HepG2 (cell line): ENCODE measurements around the gene SGPL1. TPM values are rescaled to one million over a fixed set of nuclear protein-coding genes. Genes with fewer than 3 reads are reported as not detected.
A peak's percentile ranks its signal among the peaks of the same experiment; 100 is the strongest.

Experiments
- BRD4 ChIP-seq: sonication (generic); formaldehyde crosslinking; IDR thresholded peaks from 2 replicates; pipeline ENCODE4 v1.4.0; 2020; ENCODE audit warnings: missing genetic modification reagents
- EEA1 ChIP-seq: sonication (generic); formaldehyde crosslinking; IDR thresholded peaks from 2 replicates; pipeline ENCODE4 v1.5.1; 2020; ENCODE audit warnings: mild to moderate bottlenecking, missing genetic modification reagents, borderline replicate concordance
- FOXC1 ChIP-seq: sonication (generic); formaldehyde crosslinking; IDR thresholded peaks from 2 replicates; pipeline ENCODE4 v1.8.0; 2022; ENCODE audit warnings: mild to moderate bottlenecking, missing genetic modification reagents, borderline replicate concordance
- KAT8 ChIP-seq: IDR thresholded peaks from 2 replicates; pipeline ENCODE4 v1.6.1; 2016; ENCODE audit warnings: missing genetic modification reagents, missing compliant biosample characterization
- MXD4 ChIP-seq: IDR thresholded peaks from 2 replicates; pipeline ENCODE4 v1.6.1; 2016; ENCODE audit warnings: mild to moderate bottlenecking, missing biosample characterization, missing genetic modification reagents
- NFKBIZ ChIP-seq: IDR thresholded peaks from 2 replicates; pipeline ENCODE4 v1.6.1; 2018; ENCODE audit warnings: missing genetic modification reagents, missing compliant biosample characterization
- PCBP2 ChIP-seq: fragments of 200-400 bp; formaldehyde crosslinking; optimal IDR thresholded peaks from 2 replicates; pipeline ENCODE3; 2018; ENCODE audit warnings: low read length, low read depth; ENCODE audit not compliant: poor library complexity, severe bottlenecking
- PHF8 ChIP-seq: sonication (generic); formaldehyde crosslinking; IDR thresholded peaks from 2 replicates; pipeline ENCODE4 v1.5.0; 2020; ENCODE audit warnings: missing genetic modification reagents
- SCMH1 ChIP-seq: sonication (generic); formaldehyde crosslinking; IDR thresholded peaks from 2 replicates; pipeline ENCODE4 v1.9.0; 2021; ENCODE audit warnings: missing genetic modification reagents, mild to moderate bottlenecking, borderline replicate concordance
- TGIF2 ChIP-seq: IDR thresholded peaks from 2 replicates; pipeline ENCODE4 v1.6.1; 2016; ENCODE audit warnings: control low read depth, missing compliant biosample characterization
- ZFX ChIP-seq: sonication (generic); formaldehyde crosslinking; IDR thresholded peaks from 2 replicates; pipeline ENCODE4 v1.4.0; 2020; ENCODE audit warnings: mild to moderate bottlenecking, low read depth, missing genetic modification reagents, moderate library complexity
- ZNF207 ChIP-seq: fragments of 450-650 bp; IDR thresholded peaks from 2 replicates; pipeline ENCODE4 v1.6.1; 2016; ENCODE audit warnings: antibody characterized with exemption, borderline replicate concordance
- ZNF432 ChIP-seq: sonication (generic); formaldehyde crosslinking; IDR thresholded peaks from 2 replicates; pipeline ENCODE4 v1.5.0; 2020; ENCODE audit warnings: missing genetic modification reagents, mild to moderate bottlenecking, borderline replicate concordance
- ZNF484 ChIP-seq: sonication (generic); formaldehyde crosslinking; IDR thresholded peaks from 2 replicates; pipeline ENCODE4 v1.5.1; 2020; ENCODE audit warnings: mild to moderate bottlenecking, low read depth, missing genetic modification reagents, borderline replicate concordance
- ZNF749 ChIP-seq: sonication (generic); formaldehyde crosslinking; IDR thresholded peaks from 2 replicates; pipeline ENCODE4 v1.8.0; 2022; ENCODE audit warnings: mild to moderate bottlenecking, missing genetic modification reagents, moderate library complexity, borderline replicate concordance
- ZSCAN31 ChIP-seq: sonication (generic); formaldehyde crosslinking; IDR thresholded peaks from 2 replicates; pipeline ENCODE4 v1.5.0; 2020; ENCODE audit warnings: low read depth, mild to moderate bottlenecking, missing genetic modification reagents
- polyA plus RNA-seq, 8 experiments: library from polyadenylated mRNA; depleted of rRNA in 3 of 8; stranded (reverse) in 7 of 8; unstranded in 1 of 8; fragments of >200 nt; fragmentation: Illumina TruSeq in 4 of 8; extraction: Trizol in 4 of 8; gene quantifications; 2 replicates each; pipeline versions ENCODE4 v1.2.1 to v1.2.3, GENCODE V29; 2011 to 2016; ENCODE audit warnings: low read depth in 4 of 8, missing spikeins in 1 of 8, mixed read lengths in 1 of 8; ENCODE audit not compliant: insufficient read depth in 1 of 8
- total RNA-seq, 5 experiments: library from RNA; depleted of rRNA; stranded (reverse); fragments of >200 nt; fragmentation: Illumina TruSeq; extraction: Trizol; gene quantifications; 2 replicates each; pipeline ENCODE4 v1.2.3, GENCODE V29; 2016; ENCODE audit warnings: low read depth in 1 of 5
- TF ChIP-seq, protein P1 (sequence below): sonication (generic); formaldehyde crosslinking; IDR thresholded peaks from 2 replicates; pipeline ENCODE4 v1.4.0; 2020; ENCODE audit warnings: missing genetic modification reagents, borderline replicate concordance
- TF ChIP-seq, protein P2 (sequence below): sonication (generic); formaldehyde crosslinking; IDR thresholded peaks from 2 replicates; pipeline ENCODE4 v1.4.0; 2020; ENCODE audit warnings: missing genetic modification reagents, mild to moderate bottlenecking, borderline replicate concordance
- TF ChIP-seq, protein P3 (sequence below): sonication (generic); formaldehyde crosslinking; IDR thresholded peaks from 2 replicates; pipeline ENCODE4 v1.8.1; 2023; ENCODE audit warnings: mild to moderate bottlenecking, missing genetic modification reagents, borderline replicate concordance
- TF ChIP-seq, protein P4 (sequence below): sonication (generic); formaldehyde crosslinking; IDR thresholded peaks from 2 replicates; pipeline ENCODE4 v1.5.0; 2020; ENCODE audit warnings: mild to moderate bottlenecking, missing genetic modification reagents
- TF ChIP-seq, protein P5 (sequence below): sonication (generic); formaldehyde crosslinking; IDR thresholded peaks from 2 replicates; pipeline ENCODE4 v1.8.0; 2022; ENCODE audit warnings: mild to moderate bottlenecking, missing genetic modification reagents, borderline replicate concordance
- TF ChIP-seq, protein P6 (sequence below): IDR thresholded peaks from 2 replicates; pipeline ENCODE4 v1.6.1; 2016; ENCODE audit warnings: mild to moderate bottlenecking

The SGPL1 gene
- total and polyA plus RNA-seq, 2 of the 13 experiments (the other 11 are each of a cell fraction or from before 2014, with no cell fraction given): 17.6 to 25.0 TPM

DNA sequence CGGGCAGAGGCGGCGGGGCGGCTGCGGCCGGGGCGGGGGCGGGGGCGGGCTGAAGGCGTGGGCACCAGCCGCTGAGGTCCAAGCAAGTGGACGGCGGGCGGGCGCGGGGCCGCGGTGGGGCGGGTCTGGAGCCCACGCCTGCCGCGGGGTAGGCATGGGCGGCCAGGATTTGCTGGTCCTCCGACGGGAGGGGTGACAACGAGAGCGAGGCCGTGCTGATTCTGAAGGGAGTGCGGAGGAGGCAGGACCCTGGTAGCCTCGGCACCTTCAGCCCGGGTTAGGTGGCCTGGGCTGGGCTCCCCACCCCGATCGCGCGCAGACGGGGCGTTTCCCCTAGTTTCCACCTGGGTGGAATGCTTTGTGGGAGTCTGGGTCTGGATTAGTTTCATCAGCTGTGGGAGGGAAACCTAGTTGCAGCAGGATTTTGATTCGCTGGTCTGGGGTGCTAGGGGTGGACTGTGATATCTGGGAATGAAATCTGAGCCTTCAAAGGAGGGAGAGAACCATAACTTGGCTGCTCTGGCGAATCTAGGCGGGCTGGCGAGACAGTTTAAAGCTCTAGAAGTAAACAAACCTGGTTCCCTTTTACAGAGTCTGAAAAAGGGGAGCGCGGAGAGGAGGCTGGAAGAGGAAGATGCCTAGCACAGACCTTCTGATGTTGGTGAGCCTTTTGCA is 609 bp downstream of the SGPL1 start (continued):
- TF ChIP-seq, protein P1, sequence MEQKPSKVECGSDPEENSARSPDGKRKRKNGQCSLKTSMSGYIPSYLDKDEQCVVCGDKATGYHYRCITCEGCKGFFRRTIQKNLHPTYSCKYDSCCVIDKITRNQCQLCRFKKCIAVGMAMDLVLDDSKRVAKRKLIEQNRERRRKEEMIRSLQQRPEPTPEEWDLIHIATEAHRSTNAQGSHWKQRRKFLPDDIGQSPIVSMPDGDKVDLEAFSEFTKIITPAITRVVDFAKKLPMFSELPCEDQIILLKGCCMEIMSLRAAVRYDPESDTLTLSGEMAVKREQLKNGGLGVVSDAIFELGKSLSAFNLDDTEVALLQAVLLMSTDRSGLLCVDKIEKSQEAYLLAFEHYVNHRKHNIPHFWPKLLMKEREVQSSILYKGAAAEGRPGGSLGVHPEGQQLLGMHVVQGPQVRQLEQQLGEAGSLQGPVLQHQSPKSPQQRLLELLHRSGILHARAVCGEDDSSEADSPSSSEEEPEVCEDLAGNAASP (CRISPR knock-in tag): no peak
- no peak for TF ChIP-seq ZNF207
- TF ChIP-seq PHF8 (CRISPR knock-in tag): peak; percentile 29
- no peak for TF ChIP-seq NFKBIZ
- TF ChIP-seq TGIF2 (CRISPR knock-in tag): no peak
- peak; percentile 49; the same call in 1 of the 2 replicates for TF ChIP-seq ZNF749
- TF ChIP-seq, protein P2, sequence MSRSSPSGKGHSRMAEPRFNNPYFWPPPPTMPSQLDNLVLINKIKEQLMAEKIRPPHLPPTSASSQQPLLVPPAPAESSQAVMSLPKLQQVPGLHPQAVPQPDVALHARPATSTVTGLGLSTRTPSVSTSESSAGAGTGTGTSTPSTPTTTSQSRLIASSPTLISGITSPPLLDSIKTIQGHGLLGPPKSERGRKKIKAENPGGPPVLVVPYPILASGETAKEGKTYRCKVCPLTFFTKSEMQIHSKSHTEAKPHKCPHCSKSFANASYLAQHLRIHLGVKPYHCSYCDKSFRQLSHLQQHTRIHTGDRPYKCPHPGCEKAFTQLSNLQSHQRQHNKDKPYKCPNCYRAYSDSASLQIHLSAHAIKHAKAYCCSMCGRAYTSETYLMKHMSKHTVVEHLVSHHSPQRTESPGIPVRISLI (CRISPR knock-in tag): no peak
- no peak for TF ChIP-seq SCMH1 (CRISPR knock-in tag)
- no peak for TF ChIP-seq ZNF432 (CRISPR knock-in tag)
- peak; percentile 36; the same call in 1 of the 2 replicates for TF ChIP-seq ZFX (CRISPR knock-in tag)
- TF ChIP-seq, protein P3, sequence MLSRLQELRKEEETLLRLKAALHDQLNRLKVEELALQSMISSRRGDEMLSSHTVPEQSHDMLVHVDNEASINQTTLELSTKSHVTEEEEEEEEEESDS: no peak
- no peak for TF ChIP-seq ZSCAN31
- TF ChIP-seq, protein P4, sequence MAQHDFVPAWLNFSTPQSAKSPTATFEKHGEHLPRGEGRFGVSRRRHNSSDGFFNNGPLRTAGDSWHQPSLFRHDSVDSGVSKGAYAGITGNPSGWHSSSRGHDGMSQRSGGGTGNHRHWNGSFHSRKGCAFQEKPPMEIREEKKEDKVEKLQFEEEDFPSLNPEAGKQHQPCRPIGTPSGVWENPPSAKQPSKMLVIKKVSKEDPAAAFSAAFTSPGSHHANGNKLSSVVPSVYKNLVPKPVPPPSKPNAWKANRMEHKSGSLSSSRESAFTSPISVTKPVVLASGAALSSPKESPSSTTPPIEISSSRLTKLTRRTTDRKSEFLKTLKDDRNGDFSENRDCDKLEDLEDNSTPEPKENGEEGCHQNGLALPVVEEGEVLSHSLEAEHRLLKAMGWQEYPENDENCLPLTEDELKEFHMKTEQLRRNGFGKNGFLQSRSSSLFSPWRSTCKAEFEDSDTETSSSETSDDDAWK (CRISPR knock-in tag): no peak
- TF ChIP-seq, protein P5, sequence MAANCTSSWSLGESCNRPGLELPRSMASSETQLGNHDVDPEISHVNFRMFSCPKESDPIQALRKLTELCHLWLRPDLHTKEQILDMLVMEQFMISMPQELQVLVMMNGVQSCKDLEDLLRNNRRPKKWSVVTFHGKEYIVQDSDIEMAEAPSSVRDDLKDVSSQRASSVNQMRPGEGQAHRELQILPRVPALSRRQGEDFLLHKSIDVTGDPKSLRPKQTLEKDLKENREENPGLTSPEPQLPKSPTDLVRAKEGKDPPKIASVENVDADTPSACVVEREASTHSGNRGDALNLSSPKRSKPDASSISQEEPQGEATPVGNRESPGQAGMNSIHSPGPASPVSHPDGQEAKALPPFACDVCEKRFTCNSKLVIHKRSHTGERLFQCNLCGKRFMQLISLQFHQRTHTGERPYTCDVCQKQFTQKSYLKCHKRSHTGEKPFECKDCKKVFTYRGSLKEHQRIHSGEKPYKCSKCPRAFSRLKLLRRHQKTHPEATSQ (CRISPR knock-in tag): no peak
- no peak for TF ChIP-seq KAT8 (CRISPR knock-in tag)
- TF ChIP-seq FOXC1 (CRISPR knock-in tag): no peak
- TF ChIP-seq MXD4: no peak
- no peak for TF ChIP-seq EEA1 (CRISPR knock-in tag)
- no peak for TF ChIP-seq BRD4 (CRISPR knock-in tag)
- TF ChIP-seq ZNF484 (CRISPR knock-in tag): no peak
- TF ChIP-seq, protein P6, sequence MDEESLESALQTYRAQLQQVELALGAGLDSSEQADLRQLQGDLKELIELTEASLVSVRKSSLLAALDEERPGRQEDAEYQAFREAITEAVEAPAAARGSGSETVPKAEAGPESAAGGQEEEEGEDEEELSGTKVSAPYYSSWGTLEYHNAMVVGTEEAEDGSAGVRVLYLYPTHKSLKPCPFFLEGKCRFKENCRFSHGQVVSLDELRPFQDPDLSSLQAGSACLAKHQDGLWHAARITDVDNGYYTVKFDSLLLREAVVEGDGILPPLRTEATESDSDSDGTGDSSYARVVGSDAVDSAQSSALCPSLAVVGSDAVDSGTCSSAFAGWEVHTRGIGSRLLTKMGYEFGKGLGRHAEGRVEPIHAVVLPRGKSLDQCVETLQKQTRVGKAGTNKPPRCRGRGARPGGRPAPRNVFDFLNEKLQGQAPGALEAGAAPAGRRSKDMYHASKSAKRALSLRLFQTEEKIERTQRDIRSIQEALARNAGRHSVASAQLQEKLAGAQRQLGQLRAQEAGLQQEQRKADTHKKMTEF: no peak
- TF ChIP-seq PCBP2: no peak
